ENCODE measurements around the gene TMEM98.
A peak's percentile ranks its signal among the peaks of the same experiment; 100 is the strongest.
"Not testable (repeated sequence)": the region's sequence is repeated elsewhere in the genome, so short reads cannot be mapped to it uniquely, and the experiment has no call there.

The TMEM98 gene

GRCh38 chr17:32903774-32904673, 23.9 kb upstream of the TMEM98 start:
- DNase-seq: no peak
- Mint-ChIP-seq H3K27ac (peak overlapping the region in 1 of 2 donors; percentile 74), H3K4me3 (no peak overlapping the region), H3K27me3 (no peaks in the 10 kb centered on the region), H3K36me3 (ENCODE audit: insufficient read depth) (no peaks in the 10 kb centered on the region), H3K4me1 (ENCODE audit: low read depth in 2 of 2) (peaks cover 3 to 5% of the 10 kb centered on the region in 2 donors), H3K9me3 (no peaks in the 10 kb centered on the region)
- ATAC-seq (replicated peaks): peak; percentile 72

- Mint-ChIP-seq H3K36me3 (ENCODE audit: insufficient read depth) (no peaks in the 10 kb centered on the region), H3K4me3 (no peak overlapping the region), H3K4me1 (ENCODE audit: low read depth in 2 of 2) (peaks cover 3 to 5% of the 10 kb centered on the region in 2 donors), H3K27me3 (no peaks in the 10 kb centered on the region), H3K9me3 (no peaks in the 10 kb centered on the region), H3K27ac (no peak overlapping the region)
- no peak for DNase-seq
- no peak for ATAC-seq (replicated peaks)
Measured at GRCh38 chr17:32904891-32905290, 23.1 kb upstream of the TMEM98 start.

- H3K36me3 Mint-ChIP-seq (ENCODE audit: insufficient read depth): no peaks in the 10 kb centered on the region
- peaks cover 3 to 5% of the 10 kb centered on the region in 2 donors for H3K4me1 Mint-ChIP-seq (ENCODE audit: low read depth in 2 of 2)
- H3K4me3 Mint-ChIP-seq: no peak overlapping the region
- no peaks in the 10 kb centered on the region for H3K9me3 Mint-ChIP-seq
- ATAC-seq (replicated peaks) (no peak), DNase-seq (no peak)
- H3K27me3 Mint-ChIP-seq: no peaks in the 10 kb centered on the region
- H3K27ac Mint-ChIP-seq: no peak overlapping the region
Measured at GRCh38 chr17:32907583-32907982, 20.4 kb upstream of the TMEM98 start.

GRCh38 chr17:32909787-32910369, 18.1 kb upstream of the TMEM98 start:
- H3K4me1 Mint-ChIP-seq (ENCODE audit: low read depth in 2 of 2): no peaks in the 10 kb centered on the region
- H3K27ac Mint-ChIP-seq: no peak overlapping the region
- no peaks in the 10 kb centered on the region for H3K36me3 Mint-ChIP-seq (ENCODE audit: insufficient read depth)
- H3K4me3 Mint-ChIP-seq: no peak overlapping the region
- peak; percentile 75 for ATAC-seq (replicated peaks)
- no peaks in the 10 kb centered on the region for H3K27me3 Mint-ChIP-seq
- H3K9me3 Mint-ChIP-seq: no peaks in the 10 kb centered on the region
- peak; percentile 51 to 65 (median 57) for DNase-seq

GRCh38 chr17:32910769-32911168, 17.2 kb upstream of the TMEM98 start:
- Mint-ChIP-seq H3K36me3 (ENCODE audit: insufficient read depth) (no peaks in the 10 kb centered on the region), H3K9me3 (no peaks in the 10 kb centered on the region), H3K27me3 (no peaks in the 10 kb centered on the region), H3K4me3 (no peak overlapping the region), H3K27ac (no peak overlapping the region), H3K4me1 (ENCODE audit: low read depth in 2 of 2) (no peaks in the 10 kb centered on the region)
- ATAC-seq (replicated peaks) (no peak), DNase-seq (no peak)

DNA sequence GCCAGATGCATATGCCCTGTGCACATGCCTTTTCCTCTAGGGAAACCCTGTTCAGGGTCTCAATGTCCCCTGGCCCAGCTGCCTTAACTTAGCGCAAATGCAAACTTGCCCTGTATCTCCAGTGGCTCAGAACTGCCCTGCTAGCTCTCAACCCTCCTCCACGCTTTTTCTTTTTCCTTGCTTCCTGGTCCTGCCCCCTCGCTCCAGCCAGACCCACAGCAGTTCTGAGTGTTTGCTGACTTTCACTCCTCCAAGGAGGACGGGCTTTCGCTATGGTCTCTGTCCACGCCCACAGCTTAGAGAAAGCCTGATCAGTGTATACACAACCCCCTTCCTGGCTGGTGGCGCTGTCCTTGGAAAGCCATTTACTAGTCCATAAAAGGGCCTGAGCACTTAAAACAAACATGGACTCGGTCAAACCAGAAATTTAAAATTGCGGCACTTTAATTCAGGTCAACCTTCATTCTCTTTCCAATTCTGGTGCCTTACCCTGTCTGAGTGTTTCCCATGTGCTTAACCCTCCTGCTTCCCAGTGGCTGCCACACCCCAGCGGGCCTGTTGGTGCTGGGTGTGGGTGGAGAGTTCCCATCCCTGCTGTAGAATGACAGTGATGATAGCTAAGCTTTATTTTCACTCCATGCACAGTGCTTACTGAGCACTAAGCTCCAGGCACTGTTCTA, 15.6 kb upstream of the TMEM98 start:
- Mint-ChIP-seq H3K9me3 (no peaks in the 10 kb centered on the region), H3K4me1 (ENCODE audit: low read depth in 2 of 2) (no peaks in the 10 kb centered on the region), H3K27me3 (no peaks in the 10 kb centered on the region), H3K4me3 (no peak overlapping the region), H3K27ac (no peak overlapping the region), H3K36me3 (ENCODE audit: insufficient read depth) (no peaks in the 10 kb centered on the region)
- no peak for DNase-seq
- no peak for ATAC-seq (replicated peaks)

GRCh38 chr17:32913593-32913992, 14.4 kb upstream of the TMEM98 start:
- Mint-ChIP-seq H3K4me3 (no peak overlapping the region), H3K27ac (peak overlapping the region in 1 of 2 donors; percentile 60), H3K4me1 (ENCODE audit: low read depth in 2 of 2) (peaks cover 0 to 7% of the 10 kb centered on the region in 2 donors), H3K36me3 (ENCODE audit: insufficient read depth) (no peaks in the 10 kb centered on the region), H3K27me3 (no peaks in the 10 kb centered on the region), H3K9me3 (no peaks in the 10 kb centered on the region)
- DNase-seq (no peak), ATAC-seq (replicated peaks) (no peak)

GRCh38 chr17:32914181-32914580, 13.8 kb upstream of the TMEM98 start:
- H3K36me3 Mint-ChIP-seq (ENCODE audit: insufficient read depth): no peaks in the 10 kb centered on the region
- peaks cover 0 to 7% of the 10 kb centered on the region in 2 donors for H3K4me1 Mint-ChIP-seq (ENCODE audit: low read depth in 2 of 2)
- DNase-seq: no peak
- H3K9me3 Mint-ChIP-seq: no peaks in the 10 kb centered on the region
- H3K27me3 Mint-ChIP-seq: no peaks in the 10 kb centered on the region
- peak; percentile 27 for ATAC-seq (replicated peaks)
- peak overlapping the region in 1 of 2 donors; percentile 60 for H3K27ac Mint-ChIP-seq
- H3K4me3 Mint-ChIP-seq: no peak overlapping the region

DNA sequence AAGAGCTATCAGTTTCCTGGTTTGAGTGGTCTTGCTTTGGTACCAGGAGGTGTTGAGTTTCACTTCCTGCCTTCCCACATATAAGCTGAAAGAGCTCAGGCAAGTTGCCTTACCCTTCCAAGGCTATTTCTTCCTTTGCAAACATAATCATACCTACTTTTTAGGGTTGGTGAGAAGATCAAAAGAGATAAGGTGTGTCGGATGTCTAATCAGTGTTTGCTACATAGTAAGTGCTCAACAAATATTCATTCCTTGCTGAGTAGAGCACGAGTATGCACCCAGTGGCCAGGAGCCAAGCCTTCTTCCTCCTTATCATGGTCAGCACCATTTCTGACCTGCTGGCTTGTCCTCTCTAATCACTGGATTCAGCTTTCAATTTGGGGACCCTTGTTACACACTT, 12.7 kb upstream of the TMEM98 start:
- H3K4me1 Mint-ChIP-seq (ENCODE audit: low read depth in 2 of 2): peaks cover 0 to 7% of the 10 kb centered on the region in 2 donors
- no peaks in the 10 kb centered on the region for H3K27me3 Mint-ChIP-seq
- no peaks in the 10 kb centered on the region for H3K9me3 Mint-ChIP-seq
- no peak overlapping the region for H3K4me3 Mint-ChIP-seq
- no peak for ATAC-seq (replicated peaks)
- H3K36me3 Mint-ChIP-seq (ENCODE audit: insufficient read depth): no peaks in the 10 kb centered on the region
- no peak overlapping the region for H3K27ac Mint-ChIP-seq
- no peak for DNase-seq

DNA sequence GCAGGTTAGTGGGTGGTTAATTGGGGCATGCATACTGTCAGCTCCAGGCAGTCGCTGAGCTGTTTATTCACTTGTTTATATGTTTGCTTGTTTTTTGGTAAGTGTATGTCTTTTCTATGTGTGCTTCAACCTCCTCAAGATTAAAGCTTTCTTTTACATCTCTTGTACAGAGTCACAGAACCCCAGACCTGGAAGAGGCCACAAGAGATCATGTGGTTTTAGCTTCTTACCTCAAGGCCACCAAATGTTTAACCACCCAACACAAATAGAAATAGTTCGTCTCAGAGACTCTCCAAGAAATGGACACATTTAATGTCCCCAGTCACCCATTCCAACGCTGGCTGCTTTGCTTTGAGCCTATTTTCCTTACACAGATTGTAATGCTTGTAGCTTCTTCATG, 11.8 kb upstream of the TMEM98 start:
- Mint-ChIP-seq H3K4me3 (no peak overlapping the region), H3K27me3 (no peaks in the 10 kb centered on the region), H3K27ac (no peak overlapping the region), H3K9me3 (no peaks in the 10 kb centered on the region), H3K4me1 (ENCODE audit: low read depth in 2 of 2) (peaks cover 0 to 7% of the 10 kb centered on the region in 2 donors), H3K36me3 (ENCODE audit: insufficient read depth) (no peaks in the 10 kb centered on the region)
- DNase-seq (no peak), ATAC-seq (replicated peaks) (no peak)

GRCh38 chr17:32917081-32917480, 10.9 kb upstream of the TMEM98 start:
- no peaks in the 10 kb centered on the region for H3K27me3 Mint-ChIP-seq
- no peaks in the 10 kb centered on the region for H3K9me3 Mint-ChIP-seq
- H3K36me3 Mint-ChIP-seq (ENCODE audit: insufficient read depth): no peaks in the 10 kb centered on the region
- ATAC-seq (replicated peaks): no peak
- H3K27ac Mint-ChIP-seq: no peak overlapping the region
- peaks cover 0 to 7% of the 10 kb centered on the region in 2 donors for H3K4me1 Mint-ChIP-seq (ENCODE audit: low read depth in 2 of 2)
- DNase-seq: no peak
- no peak overlapping the region for H3K4me3 Mint-ChIP-seq

GRCh38 chr17:32917842-32918241, 10.1 kb upstream of the TMEM98 start:
- H3K27me3 Mint-ChIP-seq: no peaks in the 10 kb centered on the region
- H3K4me3 Mint-ChIP-seq: no peak overlapping the region
- no peaks in the 10 kb centered on the region for H3K9me3 Mint-ChIP-seq
- H3K4me1 Mint-ChIP-seq (ENCODE audit: low read depth in 2 of 2): peaks cover 0 to 7% of the 10 kb centered on the region in 2 donors
- no peak for DNase-seq
- ATAC-seq (replicated peaks): no peak
- H3K27ac Mint-ChIP-seq: no peak overlapping the region
- H3K36me3 Mint-ChIP-seq (ENCODE audit: insufficient read depth): no peaks in the 10 kb centered on the region

DNA sequence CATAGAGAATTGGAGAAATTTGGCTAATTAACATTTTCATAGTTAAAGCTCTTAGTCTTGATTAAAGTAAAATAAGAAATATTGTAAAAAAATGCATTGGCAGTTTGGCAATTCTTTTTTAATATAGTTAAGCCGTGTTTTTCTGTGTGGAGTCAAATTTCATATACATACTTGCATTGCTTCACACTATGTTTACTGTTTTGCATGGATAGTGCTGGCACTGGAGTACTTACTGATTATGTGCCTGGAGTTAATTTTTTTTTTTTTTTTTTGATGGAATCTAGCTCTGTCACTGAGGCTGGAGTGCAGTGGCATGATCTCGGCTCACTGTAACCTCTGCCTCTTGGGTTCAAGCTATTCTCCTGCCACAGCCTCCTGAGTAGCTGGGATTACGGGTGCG, 8.1 kb upstream of the TMEM98 start:
- H3K27me3 Mint-ChIP-seq; H3K27ac Mint-ChIP-seq; H3K4me3 Mint-ChIP-seq; H3K4me1 Mint-ChIP-seq (ENCODE audit: low read depth in 2 of 2); DNase-seq; H3K9me3 Mint-ChIP-seq; ATAC-seq (replicated peaks); H3K36me3 Mint-ChIP-seq (ENCODE audit: insufficient read depth): not testable (repeated sequence)

All from effector memory CD8-positive, alpha-beta T cell (primary cell).